Activated CD4-positive, alpha-beta T cell treated with anti-CD3 and anti-CD28 coated beads, Interleukin-2, amount 10 ng/mL, durations not matched to agents 7 days and 5 days (primary cell): ENCODE measurements around the gene PSMA4. TPM values are rescaled to one million over a fixed set of nuclear protein-coding genes. Genes with fewer than 3 reads are reported as not detected.

Experiments
- CTCF ChIA-PET: fragments of 350-600 bp; sonication (Branson Sonifier 250); formaldehyde crosslinking; loops from one replicate; lab custom pipeline; 2021; ENCODE audit warnings: antibody characterized with exemption; lab: Charles Lee
- POLR2A ChIA-PET: fragments of 350-600 bp; sonication (Branson Sonifier 250); formaldehyde crosslinking; loops from one replicate; lab custom pipeline; 2021; ENCODE audit warnings: antibody characterized with exemption; lab: Charles Lee
- DNase-seq: peaks from one replicate; pipeline ENCODE4 v3.0.0-alpha.2; 2020
- H3K27ac Mint-ChIP-seq: one replicate; pipeline ENCODE4 v1.8.0; 2021; ENCODE audit warnings: mild to moderate bottlenecking, moderate library complexity, mixed read lengths
- H3K27me3 Mint-ChIP-seq: one replicate; pipeline ENCODE4 v1.8.0; 2021; ENCODE audit warnings: mixed read lengths
- H3K36me3 Mint-ChIP-seq: one replicate; pipeline ENCODE4 v1.8.0; 2021; ENCODE audit warnings: low read depth, mixed read lengths
- H3K4me1 Mint-ChIP-seq: one replicate; pipeline ENCODE4 v1.8.0; 2021; ENCODE audit warnings: mixed read lengths
- H3K4me3 Mint-ChIP-seq: one replicate; pipeline ENCODE4 v1.8.0; 2021; ENCODE audit warnings: mild to moderate bottlenecking, moderate library complexity, mixed read lengths
- H3K9me3 Mint-ChIP-seq: one replicate; pipeline ENCODE4 v1.8.0; 2021; ENCODE audit warnings: mixed read lengths
- total RNA-seq, 2 experiments: library from RNA; stranded (reverse); gene quantifications; one replicate each; pipeline ENCODE4 v1.2.3, GENCODE V29; 2021

PSMA4 gene
- total RNA-seq, 2 experiments from 2014 or later, result 255 to 259 TPM

- no peaks in the 10 kb centered on the region for H3K27me3 Mint-ChIP-seq
- POLR2A ChIA-PET, result no interaction called here
- no peak overlapping the region for H3K27ac Mint-ChIP-seq
- H3K36me3 Mint-ChIP-seq, result no peaks in the 10 kb centered on the region
- DNase-seq, result no peak
- no peaks in the 10 kb centered on the region for H3K9me3 Mint-ChIP-seq
- no peaks in the 10 kb centered on the region for H3K4me1 Mint-ChIP-seq
- CTCF ChIA-PET, result interaction anchor here (0.7 to 1.4 kb wide), 2 partner anchors 23 to 1953 kb away, joined by 3 to 6 read pairs; no protein-coding TSS in a partner anchor
- no peak overlapping the region for H3K4me3 Mint-ChIP-seq
These were observed 58.9 kb downstream of the PSMA4 start for GRCh38 chr15:78599189-78599588.

Other genes with a start within 250 kb of the PSMA4 start
- 10 to 100 TPM; 44.5 to 44.7 TPM for gene SKIC8, start 240.8 kb upstream of the PSMA4 start, total RNA-seq
- gene CRABP1, start 200.1 kb upstream of the PSMA4 start, total RNA-seq, result not detected
- gene IREB2, start 102.2 kb upstream of the PSMA4 start, total RNA-seq, result 10 to 100 TPM; 52.9 to 57.2 TPM
- gene HYKK, start 32.9 kb upstream of the PSMA4 start, total RNA-seq, result 1 to 10 TPM; 3.7 to 4.7 TPM
- gene CHRNA5, start 25.1 kb downstream of the PSMA4 start, total RNA-seq, result 1 to 10 TPM; 2.4 to 4.0 TPM
- not detected for gene CHRNA3, start 80.6 kb downstream of the PSMA4 start, total RNA-seq
- gene CHRNB4, start 100.8 kb downstream of the PSMA4 start, total RNA-seq, result not detected